GM04504 (cell line): ENCODE data around the gene APLN.

Source experiments
- DNase-seq: peaks from one replicate; pipeline ENCODE4 v3.0.0-alpha.2; 2012; ENCODE audit warnings: low read depth

Gene APLN

GRCh38 chrX:129654652-129655546 is at the start of gene APLN:
Gene APLN, minus strand, starts transcription at chrX:129654956. Its CDS starts 326 bp downstream, at chrX:129654630.
- no peak for DNase-seq

GRCh38 chrX:129704491-129704890 is 49.7 kb upstream of the APLN start:
- DNase-seq: no peak

GRCh38 chrX:129701624-129702069 is 46.9 kb upstream of the APLN start:
- DNase-seq: no peak

GRCh38 chrX:129700536-129700935 is 45.8 kb upstream of the APLN start:
- DNase-seq: no peak

- no peak for DNase-seq
Observed at GRCh38 chrX:129698150-129698549, 43.4 kb upstream of the APLN start.

GRCh38 chrX:129697204-129697829 is 42.6 kb upstream of the APLN start:
- no peak for DNase-seq

GRCh38 chrX:129696463-129697155 is 41.9 kb upstream of the APLN start:
- no peak for DNase-seq

- DNase-seq: no peak
Observed at GRCh38 chrX:129695937-129696336, 41.2 kb upstream of the APLN start.

GRCh38 chrX:129695535-129695934 is 40.8 kb upstream of the APLN start:
- no peak for DNase-seq

GRCh38 chrX:129694805-129695204 is 40.0 kb upstream of the APLN start:
- no peak for DNase-seq

- DNase-seq: no peak
Observed at GRCh38 chrX:129693354-129693753, 38.6 kb upstream of the APLN start.

GRCh38 chrX:129690435-129690834 is 35.7 kb upstream of the APLN start:
- DNase-seq: no peak

GRCh38 chrX:129689796-129690195 is 35.0 kb upstream of the APLN start:
- no peak for DNase-seq

- DNase-seq: no peak
Observed at GRCh38 chrX:129688097-129688496, 33.3 kb upstream of the APLN start.

GRCh38 chrX:129686422-129686948 is 31.7 kb upstream of the APLN start:
- no peak for DNase-seq

GRCh38 chrX:129682979-129683378 is 28.2 kb upstream of the APLN start:
- no peak for DNase-seq

GRCh38 chrX:129679901-129680300 is 25.1 kb upstream of the APLN start:
- DNase-seq: no peak

- DNase-seq: no peak
Observed at GRCh38 chrX:129678614-129679195, 23.9 kb upstream of the APLN start.

- no peak for DNase-seq
Observed at GRCh38 chrX:129667412-129667811, 12.7 kb upstream of the APLN start.

GRCh38 chrX:129665916-129666644 is 11.3 kb upstream of the APLN start:
- peak; percentile 45 for DNase-seq

GRCh38 chrX:129663171-129663570 is 8.4 kb upstream of the APLN start:
- DNase-seq: no peak
